Fibroblast of pulmonary artery (primary cell): ENCODE results near the gene APRT.
"Not testable (repeated sequence)": the region's sequence is repeated elsewhere in the genome, so short reads cannot be mapped to it uniquely, and the experiment has no call there.

ENCODE experiments used
- DNase-seq: peaks from one replicate; pipeline ENCODE4 v3.0.0-alpha.2; 2010; ENCODE audit warnings: low read depth
- H3K4me3 ChIP-seq: replicated peaks from 2 replicates; pipeline ENCODE4 v1.5.1; 2011; ENCODE audit warnings: low read depth, mild to moderate bottlenecking, control low read depth, low read length, moderate library complexity
- CTCF ChIP-seq: IDR thresholded peaks from 2 replicates; pipeline ENCODE4 v1.5.1; 2011; ENCODE audit warnings: mild to moderate bottlenecking, control low read depth, low read length, inconsistent platforms; ENCODE audit errors: missing control alignments

APRT gene

GRCh38 chr16:88775825-88776224 is 35.9 kb downstream of the APRT start:
- TF ChIP-seq CTCF: no peak
- DNase-seq: no peak
- H3K4me3 ChIP-seq: no peak overlapping the region

GRCh38 chr16:88774544-88775393 is 37.0 kb downstream of the APRT start:
- TF ChIP-seq CTCF: no peak
- no peak for DNase-seq
- no peak overlapping the region for H3K4me3 ChIP-seq

DNA sequence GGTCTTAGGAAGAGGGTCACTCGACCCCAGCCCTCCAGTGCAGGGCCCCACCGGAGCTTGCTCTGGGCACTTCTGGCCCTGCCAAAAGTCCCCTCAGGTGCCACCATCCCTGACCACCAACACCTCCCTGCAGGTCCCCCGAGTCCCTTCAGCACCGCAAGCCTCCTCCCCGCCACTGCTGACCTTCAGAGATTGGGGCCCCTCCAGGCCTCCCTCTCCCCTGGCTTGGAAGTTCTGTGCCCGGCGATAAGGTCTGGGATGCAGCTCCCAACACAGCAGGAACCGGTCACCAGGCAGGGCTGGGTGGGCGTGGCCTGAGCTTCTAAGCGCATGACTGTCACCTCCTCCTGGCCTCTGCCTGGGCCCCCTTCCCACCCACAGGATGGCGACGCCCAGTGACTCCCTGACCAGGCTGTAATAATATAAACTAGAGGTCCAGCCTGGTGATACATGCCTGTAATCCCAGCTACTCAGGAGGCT is 37.9 kb downstream of the APRT start:
- H3K4me3 ChIP-seq: no peak overlapping the region
- DNase-seq: peak; percentile 63
- TF ChIP-seq CTCF: no peak

GRCh38 chr16:88772871-88773811 is 38.6 kb downstream of the APRT start:
- H3K4me3 ChIP-seq: no peak overlapping the region
- peak; percentile 78 for DNase-seq
- no peak for TF ChIP-seq CTCF

GRCh38 chr16:88771781-88772180 is 39.9 kb downstream of the APRT start:
- DNase-seq, H3K4me3 ChIP-seq: not testable (repeated sequence)

- DNase-seq: no peak
- H3K4me3 ChIP-seq: no peak overlapping the region
- no peak for TF ChIP-seq CTCF
These were observed 40.4 kb downstream of the APRT start for GRCh38 chr16:88771294-88771772.
